ENCODE results near the gene DLX4. TPM values are rescaled to one million over a fixed set of nuclear protein-coding genes. Genes with fewer than 3 reads are reported as not detected.

The DLX4 gene
- total RNA-seq, 4 donors from 2014 or later: 0.37 TPM; not detected in 3

GRCh38 chr17:50021681-50022370, 52.8 kb downstream of the DLX4 start:
- DNase-seq (ENCODE audit: low spot score) (no peak), ATAC-seq (ENCODE audit: low FRiP score) (no peak)
- no peak for TF ChIP-seq CTCF (IDR thresholded peaks at IDR 0.05)

GRCh38 chr17:50022463-50023130, 53.6 kb downstream of the DLX4 start:
- ATAC-seq (ENCODE audit: low FRiP score) (no peak), DNase-seq (ENCODE audit: low spot score) (no peak)
- TF ChIP-seq CTCF (IDR thresholded peaks at IDR 0.05): no peak

- DNase-seq (ENCODE audit: low spot score): no peak
- TF ChIP-seq CTCF (IDR thresholded peaks at IDR 0.05): no peak
- no peak for ATAC-seq (ENCODE audit: low FRiP score)
Measured at GRCh38 chr17:50023520-50023919, 54.5 kb downstream of the DLX4 start.

Small RNA genes lying within 50 kb of the gene (small RNA-seq; reads per million reads assigned to genes)
- gene RNU6-1313P: not detected

Other genes starting within 250 kb of the DLX4 start
- 10 to 100 TPM in 2 of 4 donors, 1 to 10 TPM in 2; 4.1 to 15.8 (median 10.7) TPM for gene FAM117A, start 205.1 kb upstream of the DLX4 start, total RNA-seq
- gene KAT7, start 180.5 kb upstream of the DLX4 start, total RNA-seq: 10 to 100 TPM; 19.9 to 32.6 (median 21.0) TPM
- gene TAC4, start 121.1 kb upstream of the DLX4 start, total RNA-seq: not detected
- under 1 TPM in 1 of 4 donors, not detected in 3; 0.28 TPM for gene DLX3, start 26.0 kb downstream of the DLX4 start, total RNA-seq
- 10 to 100 TPM; 28.5 to 99.8 (median 41.2) TPM for gene ITGA3, start 86.9 kb downstream of the DLX4 start, total RNA-seq
- 10 to 100 TPM; 42.2 to 72.7 (median 50.7) TPM for gene PDK2, start 126.2 kb downstream of the DLX4 start, total RNA-seq
- gene SAMD14, start 161.0 kb downstream of the DLX4 start, total RNA-seq: under 1 TPM in 2 of 4 donors, not detected in 2; 0.12 to 0.44 TPM
- 10 to 100 TPM; 16.6 to 38.0 (median 25.6) TPM for gene PPP1R9B, start 181.5 kb downstream of the DLX4 start, total RNA-seq
- gene SGCA, start 196.8 kb downstream of the DLX4 start, total RNA-seq: 1 to 10 TPM in 3 of 4 donors, not detected in 1; 1.1 to 4.9 (median 2.6) TPM
- gene COL1A1, start 232.4 kb downstream of the DLX4 start, total RNA-seq: 10 to 100 TPM; 21.2 to 57.9 (median 43.6) TPM